ENCODE measurements around the gene TEX44. TPM values are rescaled to one million over a fixed set of nuclear protein-coding genes. Genes with fewer than 3 reads are reported as not detected.

The TEX44 gene
- total RNA-seq, 3 donors from 2014 or later (not counting 1 experiment from before 2014, with no cell fraction given): not detected

- Mint-ChIP-seq H3K27me3 (ENCODE audit: low read depth in 2 of 2) (no peaks in the 10 kb centered on the region), H3K27ac (no peak overlapping the region), H3K9me3 (no peaks in the 10 kb centered on the region), H3K4me3 (no peak overlapping the region), H3K4me1 (no peaks in the 10 kb centered on the region), H3K36me3 (no peaks in the 10 kb centered on the region)
- 90% methylated on average over 6 of the region's 7 CpGs for WGBS (ENCODE audit: insufficient coverage)
- H3K9me3 ChIP-seq (ENCODE audit: control insufficient read depth, insufficient read depth, low read length): no peaks in the 10 kb centered on the region
- intact Hi-C loops (cut with micrococcal nuclease): no loop called here
- ATAC-seq (no peak), DNase-seq (no peak)
- H3K36me3 ChIP-seq (ENCODE audit: control insufficient read depth, insufficient read depth, low read length): no peaks in the 10 kb centered on the region
- H3K4me1 ChIP-seq (ENCODE audit: control insufficient read depth, insufficient read depth, low read length): no peaks in the 10 kb centered on the region
- H3K27ac ChIP-seq (ENCODE audit: low read length): no peak overlapping the region
- H3K27me3 ChIP-seq (ENCODE audit: control insufficient read depth, insufficient read depth, low read length): no peaks in the 10 kb centered on the region
- no peak for TF ChIP-seq CTCF (IDR thresholded peaks at IDR 0.05)
- H3K4me3 ChIP-seq (ENCODE audit: low read length): no peak overlapping the region
These were observed 3.0 kb upstream of the TEX44 start for GRCh38 chr2:231589656-231590055.

- H3K27ac Mint-ChIP-seq: no peak overlapping the region
- H3K4me3 ChIP-seq (ENCODE audit: low read length): no peak overlapping the region
- H3K27ac ChIP-seq (ENCODE audit: low read length): no peak overlapping the region
- intact Hi-C loops (cut with micrococcal nuclease): no loop called here
- WGBS (ENCODE audit: insufficient coverage): 83% methylated on average over 6 of the region's 6 CpGs
- ATAC-seq (no peak), DNase-seq (no peak)
- no peaks in the 10 kb centered on the region for H3K4me1 Mint-ChIP-seq
- no peaks in the 10 kb centered on the region for H3K36me3 ChIP-seq (ENCODE audit: control insufficient read depth, insufficient read depth, low read length)
- no peak overlapping the region for H3K4me3 Mint-ChIP-seq
- H3K4me1 ChIP-seq (ENCODE audit: control insufficient read depth, insufficient read depth, low read length): no peaks in the 10 kb centered on the region
- H3K27me3 ChIP-seq (ENCODE audit: control insufficient read depth, insufficient read depth, low read length): no peaks in the 10 kb centered on the region
- H3K27me3 Mint-ChIP-seq (ENCODE audit: low read depth in 2 of 2): no peaks in the 10 kb centered on the region
- H3K9me3 Mint-ChIP-seq: no peaks in the 10 kb centered on the region
- TF ChIP-seq CTCF (IDR thresholded peaks at IDR 0.05): no peak
- H3K9me3 ChIP-seq (ENCODE audit: control insufficient read depth, insufficient read depth, low read length): no peaks in the 10 kb centered on the region
- no peaks in the 10 kb centered on the region for H3K36me3 Mint-ChIP-seq
These were observed 2.0 kb upstream of the TEX44 start for GRCh38 chr2:231590614-231591013.

GRCh38 chr2:231593666-231594065 is 1.0 kb downstream of the TEX44 start:
- H3K9me3 ChIP-seq (ENCODE audit: control insufficient read depth, insufficient read depth, low read length): no peaks in the 10 kb centered on the region
- ATAC-seq: no peak
- no peak for DNase-seq
- peaks cover 5% of the 10 kb centered on the region for H3K4me1 ChIP-seq (ENCODE audit: control insufficient read depth, insufficient read depth, low read length)
- intact Hi-C loops (cut with micrococcal nuclease): no loop called here
- no peak overlapping the region for H3K4me3 Mint-ChIP-seq
- H3K9me3 Mint-ChIP-seq: no peaks in the 10 kb centered on the region
- H3K36me3 Mint-ChIP-seq: no peaks in the 10 kb centered on the region
- H3K27ac ChIP-seq (ENCODE audit: low read length): no peak overlapping the region
- no peaks in the 10 kb centered on the region for H3K4me1 Mint-ChIP-seq
- no peaks in the 10 kb centered on the region for H3K27me3 Mint-ChIP-seq (ENCODE audit: low read depth in 2 of 2)
- H3K36me3 ChIP-seq (ENCODE audit: control insufficient read depth, insufficient read depth, low read length): no peaks in the 10 kb centered on the region
- H3K27me3 ChIP-seq (ENCODE audit: control insufficient read depth, insufficient read depth, low read length): no peaks in the 10 kb centered on the region
- H3K4me3 ChIP-seq (ENCODE audit: low read length): no peak overlapping the region
- no peak for TF ChIP-seq CTCF (IDR thresholded peaks at IDR 0.05)
- no peak overlapping the region for H3K27ac Mint-ChIP-seq
- 93% methylated on average over 16 of the region's 16 CpGs for WGBS (ENCODE audit: insufficient coverage)

- H3K27me3 ChIP-seq (ENCODE audit: control insufficient read depth, insufficient read depth, low read length): no peaks in the 10 kb centered on the region
- no peak overlapping the region for H3K27ac ChIP-seq (ENCODE audit: low read length)
- H3K4me3 ChIP-seq (ENCODE audit: low read length): no peak overlapping the region
- H3K9me3 ChIP-seq (ENCODE audit: control insufficient read depth, insufficient read depth, low read length): no peaks in the 10 kb centered on the region
- intact Hi-C loops (cut with micrococcal nuclease): no loop called here
- Mint-ChIP-seq H3K9me3 (no peaks in the 10 kb centered on the region), H3K4me1 (peaks cover 5 to 6% of the 10 kb centered on the region in 2 donors), H3K36me3 (no peaks in the 10 kb centered on the region), H3K27me3 (ENCODE audit: low read depth in 2 of 2) (no peaks in the 10 kb centered on the region), H3K4me3 (no peak overlapping the region), H3K27ac (no peak overlapping the region)
- 86% methylated on average over 18 of the region's 18 CpGs for WGBS (ENCODE audit: insufficient coverage)
- ATAC-seq (no peak), DNase-seq (no peak)
- no peaks in the 10 kb centered on the region for H3K36me3 ChIP-seq (ENCODE audit: control insufficient read depth, insufficient read depth, low read length)
- peaks cover 5% of the 10 kb centered on the region for H3K4me1 ChIP-seq (ENCODE audit: control insufficient read depth, insufficient read depth, low read length)
- no peak for TF ChIP-seq CTCF (IDR thresholded peaks at IDR 0.05)
These were observed 4.4 kb downstream of the TEX44 start for GRCh38 chr2:231597014-231597611.
